ENCODE results near the gene GRIK4. TPM values are rescaled to one million over a fixed set of nuclear protein-coding genes. Genes with fewer than 3 reads are reported as not detected.
A peak's percentile ranks its signal among the peaks of the same experiment; 100 is the strongest.

The GRIK4 gene
- total RNA-seq, 1 experiment from 2014 or later: 3.3 TPM

GRCh38 chr11:120587299-120587698 is 75.8 kb downstream of the GRIK4 start:
- H3K27ac Mint-ChIP-seq: no peak overlapping the region
- CTCF ChIA-PET: interaction anchor here (0.6 to 1.4 kb wide), 2 partner anchors 39 to 109 kb away, joined by 3 read pairs; no protein-coding TSS in a partner anchor

DNA sequence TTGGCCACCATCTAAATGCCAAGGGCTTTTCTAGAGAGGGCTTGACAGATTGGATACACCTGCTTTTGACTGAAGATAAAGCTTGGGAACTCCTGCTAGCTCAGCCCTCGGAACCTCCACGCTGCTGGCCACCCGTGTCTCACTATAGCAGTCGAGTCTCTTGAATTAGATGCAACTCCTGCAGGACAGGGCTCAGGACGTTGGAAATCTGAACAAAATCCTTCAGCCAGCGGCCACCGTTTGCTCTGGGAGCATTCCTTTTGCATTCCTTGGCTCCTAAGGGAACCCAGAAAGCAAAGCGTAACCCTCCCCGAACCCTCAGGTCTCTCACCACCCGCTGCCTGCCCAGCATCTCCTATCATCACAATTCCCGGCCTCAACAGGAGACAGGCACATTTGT is 77.8 kb downstream of the GRIK4 start:
- no peak overlapping the region for H3K4me3 Mint-ChIP-seq
- peaks cover 35% of the 10 kb centered on the region for H3K4me1 Mint-ChIP-seq
- peaks cover 13% of the 10 kb centered on the region for H3K27me3 Mint-ChIP-seq (ENCODE audit: low read depth)
- peak; percentile 10 for DNase-seq (ENCODE audit: low spot score)
- peaks cover 6% of the 10 kb centered on the region for H3K9me3 Mint-ChIP-seq
- H3K27ac Mint-ChIP-seq: no peak overlapping the region
- H3K36me3 Mint-ChIP-seq: no peaks in the 10 kb centered on the region
- ChIA-PET POLR2A (no interaction called here), CTCF (interaction anchor here (1.0 kb wide), 1 partner anchor 96 kb away, joined by 3 read pairs; no protein-coding TSS in a partner anchor)
- no peak for ATAC-seq
- no peak for TF ChIP-seq JUN (CRISPR knock-in tag; IDR thresholded peaks at IDR 0.05)
- no peak for TF ChIP-seq ATF2 (CRISPR knock-in tag; IDR thresholded peaks at IDR 0.05; ENCODE audit: borderline replicate concordance, low read depth)
- no peak for TF ChIP-seq ATF6 (CRISPR knock-in tag; IDR thresholded peaks at IDR 0.05)
- no peak for TF ChIP-seq CBFB (CRISPR knock-in tag; IDR thresholded peaks at IDR 0.05; ENCODE audit: low read depth)
- no peak for TF ChIP-seq FOXK1 (CRISPR knock-in tag; IDR thresholded peaks at IDR 0.05)
- no peak for TF ChIP-seq ZNF138 (CRISPR knock-in tag; conservative IDR thresholded peaks at IDR 0.05)
- no peak for TF ChIP-seq GABPB1 (CRISPR knock-in tag; IDR thresholded peaks at IDR 0.05)
- TF ChIP-seq MYBL2 (CRISPR knock-in tag; IDR thresholded peaks at IDR 0.05): no peak

More at GRCh38 chr11:120587299-120587698, 75.8 kb downstream of the GRIK4 start:
- H3K9me3 Mint-ChIP-seq: peaks cover 27% of the 10 kb centered on the region
- H3K36me3 Mint-ChIP-seq: peaks cover 12% of the 10 kb centered on the region
- peaks cover 20% of the 10 kb centered on the region for H3K4me1 Mint-ChIP-seq
- peaks cover 9% of the 10 kb centered on the region for H3K27me3 Mint-ChIP-seq (ENCODE audit: low read depth)
- no peak overlapping the region for H3K4me3 Mint-ChIP-seq
- DNase-seq (ENCODE audit: low spot score): no peak
- no peak for ATAC-seq
- POLR2A ChIA-PET: no interaction called here
- TF ChIP-seq CBFB (CRISPR knock-in tag; IDR thresholded peaks at IDR 0.05; ENCODE audit: low read depth): no peak
- TF ChIP-seq, protein P1, sequence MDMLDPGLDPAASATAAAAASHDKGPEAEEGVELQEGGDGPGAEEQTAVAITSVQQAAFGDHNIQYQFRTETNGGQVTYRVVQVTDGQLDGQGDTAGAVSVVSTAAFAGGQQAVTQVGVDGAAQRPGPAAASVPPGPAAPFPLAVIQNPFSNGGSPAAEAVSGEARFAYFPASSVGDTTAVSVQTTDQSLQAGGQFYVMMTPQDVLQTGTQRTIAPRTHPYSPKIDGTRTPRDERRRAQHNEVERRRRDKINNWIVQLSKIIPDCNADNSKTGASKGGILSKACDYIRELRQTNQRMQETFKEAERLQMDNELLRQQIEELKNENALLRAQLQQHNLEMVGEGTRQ (CRISPR knock-in tag; IDR thresholded peaks at IDR 0.05): no peak
- TF ChIP-seq HMGA2 (CRISPR knock-in tag; IDR thresholded peaks at IDR 0.05): no peak
- TF ChIP-seq, protein P2, sequence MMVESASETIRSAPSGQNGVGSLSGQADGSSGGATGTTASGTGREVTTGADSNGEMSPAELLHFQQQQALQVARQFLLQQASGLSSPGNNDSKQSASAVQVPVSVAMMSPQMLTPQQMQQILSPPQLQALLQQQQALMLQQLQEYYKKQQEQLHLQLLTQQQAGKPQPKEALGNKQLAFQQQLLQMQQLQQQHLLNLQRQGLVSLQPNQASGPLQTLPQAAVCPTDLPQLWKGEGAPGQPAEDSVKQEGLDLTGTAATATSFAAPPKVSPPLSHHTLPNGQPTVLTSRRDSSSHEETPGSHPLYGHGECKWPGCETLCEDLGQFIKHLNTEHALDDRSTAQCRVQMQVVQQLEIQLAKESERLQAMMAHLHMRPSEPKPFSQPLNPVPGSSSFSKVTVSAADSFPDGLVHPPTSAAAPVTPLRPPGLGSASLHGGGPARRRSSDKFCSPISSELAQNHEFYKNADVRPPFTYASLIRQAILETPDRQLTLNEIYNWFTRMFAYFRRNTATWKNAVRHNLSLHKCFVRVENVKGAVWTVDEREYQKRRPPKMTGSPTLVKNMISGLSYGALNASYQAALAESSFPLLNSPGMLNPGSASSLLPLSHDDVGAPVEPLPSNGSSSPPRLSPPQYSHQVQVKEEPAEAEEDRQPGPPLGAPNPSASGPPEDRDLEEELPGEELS (CRISPR knock-in tag; IDR thresholded peaks at IDR 0.05): no peak
- no peak for TF ChIP-seq GRHL2 (CRISPR knock-in tag; IDR thresholded peaks at IDR 0.05; ENCODE audit: insufficient replicate concordance, severe bottlenecking)

- POLR2A ChIA-PET: interaction anchor here (0.6 kb wide), 1 partner anchor 1252 kb away, joined by 3 read pairs; no protein-coding TSS in a partner anchor
- H3K4me1 Mint-ChIP-seq: peaks cover 35% of the 10 kb centered on the region
- H3K36me3 Mint-ChIP-seq: no peaks in the 10 kb centered on the region
- DNase-seq (ENCODE audit: low spot score) (peak; percentile 3), ATAC-seq (no peak)
- no peaks in the 10 kb centered on the region for H3K9me3 Mint-ChIP-seq
- H3K27me3 Mint-ChIP-seq (ENCODE audit: low read depth): peaks cover 13% of the 10 kb centered on the region
- no peak overlapping the region for H3K4me3 Mint-ChIP-seq
- no peak overlapping the region; the same call in 1 of the 2 replicates for H3K27ac Mint-ChIP-seq
- TF ChIP-seq, protein P3, sequence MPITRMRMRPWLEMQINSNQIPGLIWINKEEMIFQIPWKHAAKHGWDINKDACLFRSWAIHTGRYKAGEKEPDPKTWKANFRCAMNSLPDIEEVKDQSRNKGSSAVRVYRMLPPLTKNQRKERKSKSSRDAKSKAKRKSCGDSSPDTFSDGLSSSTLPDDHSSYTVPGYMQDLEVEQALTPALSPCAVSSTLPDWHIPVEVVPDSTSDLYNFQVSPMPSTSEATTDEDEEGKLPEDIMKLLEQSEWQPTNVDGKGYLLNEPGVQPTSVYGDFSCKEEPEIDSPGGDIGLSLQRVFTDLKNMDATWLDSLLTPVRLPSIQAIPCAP (CRISPR knock-in tag; IDR thresholded peaks at IDR 0.05): no peak
- TF ChIP-seq, protein P4, sequence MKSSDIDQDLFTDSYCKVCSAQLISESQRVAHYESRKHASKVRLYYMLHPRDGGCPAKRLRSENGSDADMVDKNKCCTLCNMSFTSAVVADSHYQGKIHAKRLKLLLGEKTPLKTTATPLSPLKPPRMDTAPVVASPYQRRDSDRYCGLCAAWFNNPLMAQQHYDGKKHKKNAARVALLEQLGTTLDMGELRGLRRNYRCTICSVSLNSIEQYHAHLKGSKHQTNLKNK (CRISPR knock-in tag; IDR thresholded peaks at IDR 0.05): no peak
- TF ChIP-seq OVOL2 (CRISPR knock-in tag; IDR thresholded peaks at IDR 0.05; ENCODE audit: borderline replicate concordance): no peak
- CTCF ChIA-PET: no interaction called here
These were observed 78.9 kb downstream of the GRIK4 start for GRCh38 chr11:120590472-120590871.

Data from WTC11 (cell line).